T-helper 17 cell (primary cell): ENCODE data around the gene PPID. TPM values are rescaled to one million over a fixed set of nuclear protein-coding genes. Genes with fewer than 3 reads are reported as not detected.
A peak's percentile ranks its signal among the peaks of the same experiment; 100 is the strongest.
"Not testable (repeated sequence)": the region's sequence is repeated elsewhere in the genome, so short reads cannot be mapped to it uniquely, and the experiment has no call there.

Experiments used
- ATAC-seq: fragments of 150-1000 bp; cut with Tn5 transposase; 2 replicates; pipeline ENCODE4 v1.10.0; 2021; ENCODE audit warnings: mild to moderate bottlenecking, moderate library complexity
- DNase-seq, 3 donors: peaks; one replicate each; pipeline versions ENCODE4 v3.0.0 to v3.0.0-alpha.2; 2020 to 2021
- H3K9me3 ChIP-seq: one replicate; pipeline ENCODE4 v1.7.0; 2013; ENCODE audit warnings: low read length, mild to moderate bottlenecking; ENCODE audit not compliant: control insufficient read depth, poor library complexity, severe bottlenecking
- H3K27ac Mint-ChIP-seq: one replicate; pipeline ENCODE4 v1.8.0; 2022; ENCODE audit warnings: mild to moderate bottlenecking, moderate library complexity, mixed read lengths
- H3K27me3 Mint-ChIP-seq: one replicate; pipeline ENCODE4 v1.8.0; 2022; ENCODE audit warnings: mixed read lengths
- H3K36me3 Mint-ChIP-seq: one replicate; pipeline ENCODE4 v1.8.0; 2022; ENCODE audit warnings: low read depth, mixed read lengths
- H3K4me1 Mint-ChIP-seq: one replicate; pipeline ENCODE4 v1.8.0; 2022; ENCODE audit warnings: mild to moderate bottlenecking, mixed read lengths
- H3K4me3 Mint-ChIP-seq: one replicate; pipeline ENCODE4 v1.8.0; 2022; ENCODE audit warnings: mild to moderate bottlenecking, moderate library complexity, mixed read lengths
- total RNA-seq, 4 donors: library from RNA in 2 of 4; stranded (reverse) in 2 of 4; gene quantifications; one replicate each; pipeline ENCODE4 v1.2.3 and lab custom pipeline; 2022 to 2026

PPID gene
- total RNA-seq, 2 donors from 2014 or later: 17.5 to 18.8 TPM

DNA sequence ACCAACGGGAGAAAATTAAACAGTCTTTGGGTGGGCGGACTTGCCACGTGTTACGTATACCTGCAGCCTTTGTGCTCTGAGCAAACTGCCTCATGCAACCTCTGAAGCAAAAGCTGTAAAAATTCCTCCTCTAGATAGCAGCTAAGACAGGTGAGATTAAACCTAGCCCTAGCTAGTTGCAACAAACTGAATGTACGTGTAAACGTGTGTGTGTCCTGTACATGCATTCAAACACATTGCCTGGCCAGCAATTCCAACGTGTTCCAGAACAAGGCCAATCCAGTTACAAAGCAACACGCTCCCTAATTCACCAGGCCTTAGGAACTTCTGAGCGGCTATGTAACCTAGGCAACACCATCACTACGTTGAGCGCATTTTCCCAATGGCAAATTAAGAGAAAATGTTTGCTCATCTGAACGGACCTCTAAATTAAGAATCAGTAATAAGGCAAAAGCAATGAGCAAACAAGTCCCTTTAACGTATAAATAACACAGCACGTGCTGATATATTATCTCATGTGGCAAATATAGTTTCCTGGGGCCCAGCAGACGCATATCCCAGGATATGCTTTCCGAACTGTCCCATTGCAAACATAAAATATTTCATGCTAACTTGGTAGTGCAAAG, 792 bp downstream of the PPID start:
- peaks cover 15% of the 10 kb centered on the region for H3K36me3 Mint-ChIP-seq
- no peak for DNase-seq
- no peaks in the 10 kb centered on the region for H3K9me3 ChIP-seq
- peaks cover 13% of the 10 kb centered on the region for H3K27me3 Mint-ChIP-seq
- peaks cover 34% of the 10 kb centered on the region for H3K4me1 Mint-ChIP-seq
- peak; percentile 1 for ATAC-seq
- peak overlapping the region; percentile 99 for H3K4me3 Mint-ChIP-seq
- peak overlapping the region; percentile 99 for H3K27ac Mint-ChIP-seq

DNA sequence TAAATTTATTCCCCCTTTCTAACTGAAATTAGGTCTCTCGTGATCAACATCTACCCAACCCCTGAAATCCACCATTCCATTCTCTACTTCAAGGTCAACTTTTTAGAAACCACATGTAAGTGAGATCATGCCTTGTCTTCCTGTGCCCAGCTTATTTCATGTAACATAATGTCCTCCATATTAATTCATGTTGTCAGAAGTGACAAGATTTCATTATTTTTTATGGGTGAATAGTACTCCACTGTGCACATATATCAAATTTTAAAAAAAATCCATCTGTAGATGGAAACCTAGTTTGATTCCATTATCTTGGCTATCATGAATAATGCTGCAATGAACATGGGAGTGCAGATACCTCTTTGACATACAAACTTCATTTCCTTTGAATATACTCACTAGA, 1.5 kb downstream of the PPID start:
- H3K9me3 ChIP-seq: no peaks in the 10 kb centered on the region
- H3K36me3 Mint-ChIP-seq: peaks cover 15% of the 10 kb centered on the region
- H3K4me1 Mint-ChIP-seq: peaks cover 34% of the 10 kb centered on the region
- peaks cover 8% of the 10 kb centered on the region for H3K27me3 Mint-ChIP-seq
- H3K27ac Mint-ChIP-seq: peak overlapping the region; percentile 99
- peak overlapping the region; percentile 4 for H3K4me3 Mint-ChIP-seq
- DNase-seq (no peak), ATAC-seq (no peak)

DNA sequence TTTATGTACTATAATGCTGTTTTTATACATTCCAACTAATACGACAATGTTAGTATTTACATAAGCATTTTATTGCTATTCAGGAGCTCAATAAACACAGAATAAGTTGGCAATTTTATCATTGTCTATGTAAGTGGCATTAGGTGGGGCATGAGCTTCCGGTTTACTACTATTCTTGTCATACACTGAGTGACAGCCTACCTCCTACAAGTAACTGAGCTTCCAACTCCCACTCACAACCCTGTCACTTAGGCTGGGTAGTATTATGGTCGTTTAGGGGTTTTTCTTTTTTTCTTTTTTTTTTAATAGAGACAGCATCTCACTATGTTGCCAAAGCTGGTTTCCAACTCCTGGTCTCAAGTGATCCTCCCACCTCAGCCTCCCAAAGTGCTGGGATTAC, 7.4 kb downstream of the PPID start:
- peaks cover 15% of the 10 kb centered on the region for H3K36me3 Mint-ChIP-seq
- H3K27me3 Mint-ChIP-seq: no peaks in the 10 kb centered on the region
- H3K4me3 Mint-ChIP-seq: no peak overlapping the region
- H3K4me1 Mint-ChIP-seq: peaks cover 10% of the 10 kb centered on the region
- no peak for DNase-seq
- no peak overlapping the region for H3K27ac Mint-ChIP-seq
- no peak for ATAC-seq
- no peaks in the 10 kb centered on the region for H3K9me3 ChIP-seq

DNA sequence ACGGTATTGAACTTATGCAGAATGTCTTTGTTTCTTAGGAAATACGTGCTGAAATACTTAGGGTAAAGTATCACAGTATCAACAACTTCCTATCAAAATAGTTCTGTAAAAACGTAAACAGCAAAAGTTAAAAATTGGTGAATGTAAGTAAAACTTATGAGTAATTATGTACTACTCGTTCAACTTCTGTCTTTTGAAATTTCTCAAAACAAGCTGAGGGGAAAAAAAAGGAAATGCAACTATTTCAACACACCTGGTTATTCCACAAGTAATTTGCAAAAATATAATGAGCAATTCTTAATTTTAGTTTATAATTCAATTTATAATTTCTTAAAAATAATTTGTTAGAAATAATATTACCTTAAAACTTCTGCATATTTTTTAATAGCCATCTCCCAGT, 8.3 kb downstream of the PPID start:
- H3K9me3 ChIP-seq: no peaks in the 10 kb centered on the region
- H3K4me1 Mint-ChIP-seq: peaks cover 10% of the 10 kb centered on the region
- ATAC-seq: no peak
- no peak overlapping the region for H3K27ac Mint-ChIP-seq
- no peak for DNase-seq
- H3K27me3 Mint-ChIP-seq: no peaks in the 10 kb centered on the region
- H3K36me3 Mint-ChIP-seq: peaks cover 15% of the 10 kb centered on the region
- H3K4me3 Mint-ChIP-seq: no peak overlapping the region

DNA sequence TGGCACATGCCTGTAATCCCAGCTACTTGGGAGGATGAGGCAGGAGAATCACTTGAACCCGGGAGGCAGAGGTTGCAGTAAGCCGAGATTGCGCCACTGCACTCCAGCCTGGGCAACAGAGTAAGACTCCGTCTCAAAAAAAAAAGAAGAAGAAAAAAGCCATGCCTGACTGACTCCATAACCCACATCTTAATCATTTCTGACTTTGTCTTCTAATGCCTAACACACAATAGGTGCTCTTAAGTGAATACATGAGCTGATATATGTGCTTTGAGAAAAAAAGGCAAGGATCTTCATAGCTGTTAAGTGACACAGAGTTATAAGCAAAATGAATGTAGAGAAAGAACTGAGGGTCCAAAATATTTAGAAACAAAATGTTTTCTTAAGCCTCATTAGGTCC, 10.6 kb downstream of the PPID start:
- H3K4me3 Mint-ChIP-seq, H3K27me3 Mint-ChIP-seq, H3K4me1 Mint-ChIP-seq, H3K9me3 ChIP-seq, H3K36me3 Mint-ChIP-seq, DNase-seq, ATAC-seq: not testable (repeated sequence)
- H3K27ac Mint-ChIP-seq: peak overlapping the region; percentile 2

DNA sequence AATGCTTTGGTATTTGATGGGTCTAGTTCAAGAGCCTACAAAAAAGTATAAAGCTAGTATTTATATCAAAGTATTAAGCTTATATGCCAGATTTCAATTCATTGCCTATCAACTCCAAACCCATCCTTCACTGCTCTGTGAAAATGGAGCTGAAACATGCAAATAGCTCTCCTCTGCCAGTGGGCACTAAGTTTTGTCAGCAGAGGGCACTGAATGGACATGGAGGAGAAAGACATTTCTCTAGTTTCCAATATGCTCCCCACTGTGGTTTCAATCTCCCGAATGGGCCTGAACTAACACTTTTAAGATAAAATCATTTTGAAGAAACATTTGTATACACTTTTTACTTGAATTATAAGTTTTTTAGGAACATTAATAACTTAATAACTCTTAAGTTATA, 12.4 kb downstream of the PPID start:
- DNase-seq (no peak), ATAC-seq (no peak)
- H3K27ac Mint-ChIP-seq: peak overlapping the region; percentile 43

DNA sequence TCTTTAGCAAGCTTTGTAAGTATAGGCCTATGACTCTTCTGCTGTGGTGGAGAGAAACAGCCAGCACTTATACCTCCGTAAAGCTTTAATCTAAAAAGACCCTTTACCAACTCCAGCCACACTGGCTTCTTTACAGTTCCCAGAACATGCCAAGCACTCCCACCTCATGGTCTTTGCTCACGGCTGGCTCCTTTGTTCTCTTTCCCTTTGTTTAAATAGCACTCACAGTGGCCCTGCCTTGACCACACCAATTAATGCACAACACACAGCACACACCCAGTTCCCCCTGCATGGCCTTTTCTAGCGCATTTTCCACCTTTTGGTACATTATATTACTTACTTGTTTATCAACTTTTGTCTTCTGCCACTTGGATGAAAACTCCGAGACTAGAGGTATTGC, 18.9 kb downstream of the PPID start:
- H3K9me3 ChIP-seq: no peaks in the 10 kb centered on the region
- peak overlapping the region; percentile 22 for H3K27ac Mint-ChIP-seq
- H3K27me3 Mint-ChIP-seq: no peaks in the 10 kb centered on the region
- no peak for ATAC-seq
- DNase-seq: no peak
- no peaks in the 10 kb centered on the region for H3K4me1 Mint-ChIP-seq
- H3K36me3 Mint-ChIP-seq: peaks cover 11% of the 10 kb centered on the region
- H3K4me3 Mint-ChIP-seq: no peak overlapping the region

More for the DNA sequence above, 12.4 kb downstream of the PPID start:
- H3K36me3 Mint-ChIP-seq: peaks cover 7% of the 10 kb centered on the region
- H3K4me3 Mint-ChIP-seq: no peak overlapping the region
- no peaks in the 10 kb centered on the region for H3K27me3 Mint-ChIP-seq
- peaks cover 4% of the 10 kb centered on the region for H3K4me1 Mint-ChIP-seq
- H3K9me3 ChIP-seq: no peaks in the 10 kb centered on the region

DNA sequence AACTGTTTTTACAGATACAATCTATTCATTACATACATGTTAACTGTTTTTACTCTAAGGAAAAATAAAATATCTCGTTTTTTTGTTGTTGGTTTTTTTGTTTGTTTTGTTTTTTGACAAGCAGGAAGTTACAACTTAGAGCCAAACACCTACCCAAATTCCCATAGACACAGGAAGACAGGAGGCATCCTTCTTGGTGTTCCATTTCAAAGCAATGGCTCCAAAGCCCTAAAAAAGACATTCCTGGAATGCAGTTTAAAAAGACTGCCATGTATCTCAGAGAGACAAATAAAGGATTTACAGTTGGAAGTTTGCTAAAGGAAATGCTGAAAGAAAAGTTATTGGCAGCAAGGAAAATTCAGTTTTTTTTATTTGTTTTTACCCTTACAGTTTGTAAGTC, 34.4 kb downstream of the PPID start:
- DNase-seq (no peak), ATAC-seq (no peak)
- Mint-ChIP-seq H3K4me3 (no peak overlapping the region), H3K27me3 (no peaks in the 10 kb centered on the region), H3K27ac (no peak overlapping the region), H3K36me3 (peaks cover 6% of the 10 kb centered on the region), H3K4me1 (peaks cover 8% of the 10 kb centered on the region)
- H3K9me3 ChIP-seq: no peaks in the 10 kb centered on the region

DNA sequence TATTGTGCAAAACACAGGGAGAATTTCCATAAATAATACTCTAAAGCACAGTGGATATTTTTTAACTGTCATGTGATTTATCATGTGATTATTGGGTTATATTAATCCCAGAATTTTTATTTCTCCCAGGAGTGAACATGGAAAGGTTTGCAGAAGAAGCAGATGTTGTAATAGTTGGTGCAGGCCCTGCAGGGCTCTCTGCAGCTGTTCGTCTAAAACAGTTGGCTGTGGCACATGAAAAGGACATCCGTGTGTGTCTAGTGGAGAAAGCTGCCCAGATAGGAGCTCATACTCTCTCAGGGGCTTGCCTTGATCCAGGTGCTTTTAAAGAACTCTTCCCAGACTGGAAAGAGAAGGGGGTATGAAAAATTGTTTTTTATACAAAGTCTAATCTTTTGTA, 41.1 kb downstream of the PPID start:
- no peak for ATAC-seq
- DNase-seq: no peak
- peaks cover 5% of the 10 kb centered on the region for H3K36me3 Mint-ChIP-seq
- H3K4me1 Mint-ChIP-seq: peaks cover 7% of the 10 kb centered on the region
- H3K4me3 Mint-ChIP-seq: no peak overlapping the region
- H3K27me3 Mint-ChIP-seq: no peaks in the 10 kb centered on the region
- no peaks in the 10 kb centered on the region for H3K9me3 ChIP-seq
- H3K27ac Mint-ChIP-seq: no peak overlapping the region

DNA sequence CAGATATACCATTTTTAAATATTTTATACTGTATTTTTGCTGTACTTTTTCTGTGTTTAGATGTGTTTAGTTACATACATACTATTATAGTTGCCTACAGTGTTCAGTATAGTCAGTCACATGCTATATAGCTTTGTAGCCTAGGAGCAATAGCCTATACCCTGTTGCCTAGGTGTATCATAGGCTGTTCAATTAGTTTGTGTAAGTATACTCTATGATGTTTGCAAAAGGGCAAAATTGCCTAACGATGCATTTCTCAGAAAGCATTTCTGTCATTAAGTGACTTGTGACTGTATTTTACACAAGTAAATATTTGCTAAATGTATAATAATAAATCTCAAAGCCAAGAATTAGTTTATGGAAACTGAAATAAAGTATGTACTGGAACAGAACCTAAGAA, 41.6 kb downstream of the PPID start:
- H3K4me3 Mint-ChIP-seq: no peak overlapping the region
- H3K27me3 Mint-ChIP-seq: no peaks in the 10 kb centered on the region
- H3K4me1 Mint-ChIP-seq: peaks cover 5% of the 10 kb centered on the region
- peaks cover under 1% of the 10 kb centered on the region for H3K36me3 Mint-ChIP-seq
- H3K9me3 ChIP-seq: no peaks in the 10 kb centered on the region
- H3K27ac Mint-ChIP-seq: no peak overlapping the region
- no peak for DNase-seq
- no peak for ATAC-seq

DNA sequence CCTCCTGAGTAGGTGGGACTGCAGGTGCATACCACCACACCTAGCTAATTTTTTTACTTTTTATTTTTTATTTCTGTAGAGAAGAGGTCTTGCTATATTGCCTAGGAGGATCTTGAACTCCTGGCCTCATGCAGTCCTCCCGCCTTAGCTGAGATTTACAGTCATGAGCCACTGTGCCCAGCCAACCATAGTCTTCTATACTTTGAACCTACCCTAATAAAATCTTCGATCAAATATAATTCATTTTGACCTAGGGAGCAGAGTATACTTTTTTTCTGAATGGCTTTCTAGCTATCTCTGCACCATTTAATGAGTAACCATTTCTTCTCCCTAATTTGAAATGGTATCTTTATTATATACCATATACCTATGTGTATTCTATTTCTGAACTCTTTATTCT, 44.4 kb downstream of the PPID start:
- H3K9me3 ChIP-seq: no peaks in the 10 kb centered on the region
- Mint-ChIP-seq H3K27ac (no peak overlapping the region), H3K36me3 (no peaks in the 10 kb centered on the region), H3K27me3 (no peaks in the 10 kb centered on the region), H3K4me3 (no peak overlapping the region), H3K4me1 (peaks cover 5% of the 10 kb centered on the region)
- DNase-seq: no peak
- no peak for ATAC-seq

DNA sequence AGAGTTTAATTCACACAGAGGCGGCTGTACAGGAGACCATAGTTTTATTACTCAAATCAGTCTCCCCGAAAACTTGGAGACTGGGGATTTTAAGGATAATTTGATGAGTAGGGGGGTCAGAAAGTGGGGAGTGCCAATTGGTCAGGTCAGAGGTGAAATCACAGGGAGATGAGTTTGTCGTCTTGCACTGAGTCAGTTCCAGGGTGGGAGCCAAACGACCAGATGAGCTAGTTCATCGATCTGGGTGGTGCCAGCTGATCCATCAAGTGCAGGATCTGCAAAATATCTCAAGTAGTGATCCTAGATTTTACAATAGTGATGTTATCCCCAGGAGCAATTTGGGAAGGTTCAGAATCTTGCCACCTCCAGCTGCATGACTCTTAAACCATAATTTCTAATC, 47.1 kb downstream of the PPID start:
- Mint-ChIP-seq H3K36me3 (peaks cover 2% of the 10 kb centered on the region), H3K4me1 (peaks cover 10% of the 10 kb centered on the region)

DNA sequence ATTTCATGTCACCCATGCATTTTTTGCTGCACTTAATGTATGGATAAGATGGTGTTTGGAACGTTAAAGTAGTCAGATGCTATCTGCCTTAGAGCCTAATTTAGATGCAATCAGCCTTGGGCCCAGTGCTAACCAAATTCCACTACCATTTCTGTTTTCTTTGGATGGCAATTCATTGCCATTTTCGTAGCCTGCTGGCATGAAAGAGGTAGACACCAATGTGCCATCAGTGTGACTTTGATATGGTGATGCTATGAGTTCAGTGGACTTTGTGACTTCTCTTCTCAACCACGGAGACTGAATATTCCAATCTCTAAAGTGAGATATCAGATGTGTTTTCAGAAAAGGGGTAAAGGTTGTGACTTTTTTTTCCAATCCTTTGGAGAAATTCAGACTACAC, 49.6 kb downstream of the PPID start:
- H3K9me3 ChIP-seq: no peaks in the 10 kb centered on the region
- H3K27ac Mint-ChIP-seq: no peak overlapping the region
- no peak overlapping the region for H3K4me3 Mint-ChIP-seq
- DNase-seq (no peak), ATAC-seq (no peak)
- no peaks in the 10 kb centered on the region for H3K27me3 Mint-ChIP-seq
- H3K36me3 Mint-ChIP-seq: peaks cover 2% of the 10 kb centered on the region
- peaks cover 13% of the 10 kb centered on the region for H3K4me1 Mint-ChIP-seq

More for the DNA sequence above, 47.1 kb downstream of the PPID start:
- H3K27ac Mint-ChIP-seq: no peak overlapping the region
- no peak for DNase-seq
- no peaks in the 10 kb centered on the region for H3K27me3 Mint-ChIP-seq
- H3K4me3 Mint-ChIP-seq: no peak overlapping the region
- ATAC-seq: no peak
- no peaks in the 10 kb centered on the region for H3K9me3 ChIP-seq
